HG02938 (cell line): ENCODE measurements around the gene BRIP1.

Source experiments
- ATAC-seq: cut with Tn5 transposase; IDR thresholded peaks from one replicate; pipeline ENCODE4 v1.9.1; 2021; ENCODE audit warnings: mild to moderate bottlenecking, moderate library complexity; ENCODE audit not compliant: unreplicated experiment

The BRIP1 gene

DNA sequence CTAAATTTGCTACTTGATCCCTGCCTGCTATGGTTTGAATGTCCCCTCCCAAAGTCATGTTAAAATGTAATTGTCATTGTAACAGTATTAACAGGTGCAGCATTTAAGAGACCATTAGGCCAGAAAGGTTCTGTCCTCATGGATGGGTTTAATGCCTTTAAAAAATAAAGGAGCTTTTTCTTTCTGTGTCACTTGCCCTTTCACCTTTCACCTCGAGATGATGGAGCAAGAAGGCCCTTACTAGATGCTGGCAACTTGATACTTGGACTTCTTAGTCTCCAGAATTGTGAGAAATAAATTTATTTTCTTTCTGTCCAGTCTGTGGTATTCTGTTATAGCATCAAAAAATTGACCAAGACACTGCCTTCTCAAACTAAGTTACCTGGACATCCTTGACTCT lies 98.5 kb downstream of the BRIP1 start:
- no peak for ATAC-seq

DNA sequence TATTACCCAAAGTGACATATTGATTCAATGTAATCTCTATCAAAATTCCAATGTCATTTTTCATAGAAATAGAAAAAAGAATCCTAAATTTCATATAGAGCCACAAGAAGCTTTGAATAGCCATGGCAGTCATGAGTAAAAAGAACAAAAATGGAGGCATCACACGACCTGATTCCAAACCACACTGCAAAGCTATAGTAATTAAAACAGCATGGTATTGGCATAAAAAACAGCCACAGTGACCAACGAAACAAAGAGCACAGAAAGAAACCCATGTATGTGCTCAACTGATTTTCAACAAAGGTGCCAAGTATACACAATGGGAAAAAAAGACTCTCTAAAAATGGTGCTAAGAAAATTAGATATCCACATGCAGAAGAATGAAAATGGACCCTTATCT lies 101.5 kb downstream of the BRIP1 start:
- no peak for ATAC-seq

DNA sequence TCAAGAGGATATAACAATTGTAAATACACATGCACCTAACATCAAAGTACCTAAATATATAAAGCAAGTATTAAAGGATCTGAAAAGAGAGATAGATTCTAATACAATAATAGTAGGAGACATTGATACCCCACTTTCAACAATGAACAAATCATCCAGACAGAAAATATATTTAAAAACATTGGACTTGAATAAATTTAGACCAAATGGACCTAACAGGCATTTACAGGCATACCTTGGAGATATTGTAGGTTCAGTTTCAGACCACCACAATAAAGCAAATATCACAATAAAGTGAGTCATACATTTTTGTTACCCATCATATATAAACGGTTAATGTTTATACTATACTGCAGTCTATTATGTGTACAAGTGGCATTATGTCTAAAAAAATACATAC lies 104.0 kb downstream of the BRIP1 start:
- no peak for ATAC-seq

DNA sequence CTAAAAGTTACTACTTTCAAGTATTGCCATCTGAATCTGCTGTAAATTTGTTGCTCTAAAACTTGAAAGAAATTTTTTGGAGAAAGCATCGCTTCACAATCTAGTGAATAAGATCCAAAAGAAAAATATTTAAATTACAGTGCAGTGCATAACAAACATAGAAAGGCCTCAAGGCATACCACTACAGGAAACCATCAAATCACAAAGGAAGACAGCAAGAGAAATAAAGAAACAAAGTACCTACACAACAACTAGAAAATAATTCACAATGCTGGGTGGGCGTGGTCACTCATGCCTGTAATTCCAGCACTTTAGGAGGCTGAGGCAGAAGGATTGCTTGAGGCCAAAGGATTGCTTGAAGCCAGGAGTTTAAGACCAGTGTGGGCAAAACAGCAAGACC lies 104.9 kb downstream of the BRIP1 start:
- no peak for ATAC-seq

DNA sequence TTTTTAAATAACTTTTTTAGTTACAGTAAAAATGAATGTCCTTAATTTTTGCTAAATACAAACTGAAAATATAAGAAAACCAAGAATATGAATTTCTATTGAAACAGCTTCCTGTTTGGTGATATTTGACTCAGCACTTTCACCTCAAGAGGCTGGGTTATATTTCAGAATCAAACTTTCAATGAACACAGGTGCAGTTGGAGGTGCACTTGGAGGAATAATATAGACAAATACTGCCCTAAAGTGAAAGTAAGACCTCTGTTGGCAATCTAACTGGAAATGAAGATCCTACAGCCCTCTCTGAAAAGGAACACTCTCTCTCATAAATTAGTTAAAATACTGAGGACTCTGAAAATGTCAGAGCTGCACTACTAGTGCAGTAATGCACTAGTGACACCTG lies 106.2 kb downstream of the BRIP1 start:
- ATAC-seq: peak; percentile 78

DNA sequence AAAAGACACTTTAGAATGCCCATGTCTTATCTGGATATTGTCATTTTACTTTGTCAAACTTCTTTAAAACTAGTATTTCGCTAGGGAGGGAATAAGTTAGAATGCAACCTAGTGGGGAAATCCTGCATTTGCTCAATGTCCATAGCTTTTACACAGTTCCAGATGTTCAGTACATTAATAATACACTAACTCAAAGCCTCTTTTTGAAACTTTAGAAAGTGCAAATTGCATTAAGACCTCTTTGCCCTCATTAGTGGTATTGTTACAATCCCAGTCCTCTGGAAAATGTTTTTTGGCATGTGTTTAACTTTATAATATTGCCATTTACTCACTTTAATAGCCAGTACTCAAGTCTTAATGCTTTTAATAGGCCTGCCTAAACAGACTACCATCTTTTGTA lies 106.8 kb downstream of the BRIP1 start:
- ATAC-seq: no peak

DNA sequence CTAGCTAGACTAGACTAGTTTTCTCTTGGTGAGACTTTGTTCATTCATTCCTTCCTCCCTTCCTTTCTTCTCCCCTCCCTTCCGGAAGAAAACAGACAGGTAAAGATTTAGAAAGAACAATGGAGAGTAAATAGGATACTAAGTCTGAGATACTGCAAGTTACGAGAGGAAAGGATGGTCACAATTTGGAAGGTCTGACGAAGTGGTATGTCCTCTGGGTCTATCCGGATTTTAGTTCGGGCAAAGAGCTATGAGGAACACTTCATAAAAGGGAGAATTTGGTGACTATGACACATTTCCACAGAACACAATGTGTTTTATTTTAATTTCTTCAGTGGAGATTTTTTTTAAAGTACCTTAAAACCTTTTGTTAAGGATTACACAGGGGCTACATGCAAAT lies 107.7 kb downstream of the BRIP1 start:
- ATAC-seq: no peak

DNA sequence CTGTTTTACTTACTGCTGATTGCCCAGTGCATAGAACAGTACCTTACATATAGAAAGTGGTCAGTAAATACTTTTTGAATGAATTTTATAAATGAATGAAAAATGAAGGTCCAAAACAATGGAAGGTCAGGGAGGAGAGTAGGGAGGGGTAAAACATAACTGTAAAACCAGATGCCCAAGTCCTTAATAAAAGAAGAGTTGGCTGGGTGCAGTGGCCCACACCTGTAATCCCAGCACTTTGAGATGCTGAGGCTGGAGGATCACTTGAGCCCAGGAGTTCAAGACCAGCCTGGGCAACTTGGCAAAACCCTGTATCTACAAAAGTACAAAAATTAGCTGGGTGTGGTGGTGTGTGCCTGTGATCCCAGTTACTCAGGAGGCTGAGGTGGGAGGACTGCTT lies 108.2 kb downstream of the BRIP1 start:
- ATAC-seq: no peak

DNA sequence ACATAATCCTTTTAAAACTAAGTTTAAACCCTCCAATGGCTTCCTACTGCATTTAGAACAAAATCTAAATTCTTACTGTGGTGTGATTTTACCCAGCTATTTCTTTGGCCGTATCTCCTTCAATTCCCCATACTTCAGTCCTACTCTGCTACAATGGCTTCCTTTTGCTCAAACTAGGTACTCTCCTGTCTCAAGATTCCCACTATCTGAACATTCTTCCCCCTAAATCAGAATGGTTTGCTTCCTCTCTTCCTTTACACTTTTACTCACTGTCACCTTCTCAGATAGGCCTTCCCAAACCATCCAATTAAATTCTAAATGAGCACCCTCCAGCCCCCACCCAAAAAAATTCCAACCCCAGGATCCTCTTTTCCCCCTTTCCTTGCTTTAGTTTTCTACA lies 109.2 kb downstream of the BRIP1 start:
- ATAC-seq: no peak

DNA sequence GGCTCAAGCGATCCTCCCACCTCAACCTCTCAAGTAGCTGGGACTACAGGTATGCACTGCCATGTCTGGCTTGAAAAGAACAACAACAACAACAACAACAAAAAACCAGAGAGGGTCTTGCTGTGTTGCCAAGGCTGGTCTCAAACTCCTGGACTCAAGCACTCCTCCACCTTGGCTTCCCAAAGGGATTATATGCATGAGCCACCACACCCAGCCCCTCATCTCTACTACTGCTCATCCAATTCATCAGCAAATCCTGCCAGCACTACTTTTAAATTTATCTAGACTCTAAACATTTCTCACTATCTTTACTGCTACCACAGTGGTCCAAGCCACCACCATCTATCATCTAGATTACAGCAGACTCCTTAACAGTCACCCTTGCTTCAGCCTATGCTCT lies 109.6 kb downstream of the BRIP1 start:
- ATAC-seq: no peak

DNA sequence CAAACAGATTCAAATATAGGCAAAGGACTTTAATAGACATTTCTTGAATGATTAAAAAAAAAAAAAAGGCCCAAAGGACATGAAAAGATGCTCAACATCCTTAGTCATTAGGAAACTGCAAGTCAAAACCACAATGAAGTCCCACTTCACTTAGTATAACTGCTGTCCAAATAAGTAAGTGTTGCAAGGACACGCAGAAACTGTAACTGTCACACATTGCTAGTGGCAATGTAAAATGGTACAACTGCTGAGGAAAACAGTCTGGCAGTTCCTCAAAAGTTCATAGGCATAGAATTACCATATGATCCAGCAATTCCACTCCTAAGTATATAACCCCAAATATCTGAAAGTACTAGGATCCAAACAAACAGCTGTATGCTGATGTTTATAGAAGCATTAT lies 112.7 kb downstream of the BRIP1 start:
- peak; percentile 96 for ATAC-seq

DNA sequence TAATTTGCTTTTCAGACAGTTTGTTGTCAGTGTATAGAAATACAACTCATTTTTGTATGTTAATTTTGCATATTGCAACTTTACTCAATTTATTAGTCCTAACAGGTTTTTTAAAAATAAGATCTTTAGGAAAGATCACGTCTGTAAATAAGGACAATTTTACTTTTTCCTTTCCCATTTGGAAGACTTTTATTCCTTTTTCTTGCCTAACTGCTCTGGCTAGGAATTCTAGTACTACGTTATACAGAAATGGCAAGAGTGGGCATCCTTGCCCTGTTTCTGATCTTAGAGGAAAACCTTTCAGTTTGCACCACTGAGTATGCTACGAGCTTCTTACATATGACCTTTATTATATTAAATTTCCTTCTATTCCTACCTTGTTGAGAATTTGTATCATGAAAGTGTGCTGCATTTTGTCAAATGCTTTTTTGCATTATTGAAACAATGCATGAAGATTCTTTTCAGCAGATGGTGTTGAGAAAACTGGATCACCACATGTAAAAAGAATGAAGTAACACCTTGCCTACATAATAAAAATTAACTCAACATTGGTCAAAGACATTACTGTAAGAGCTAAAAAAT lies 113.4 kb downstream of the BRIP1 start:
- ATAC-seq: no peak

DNA sequence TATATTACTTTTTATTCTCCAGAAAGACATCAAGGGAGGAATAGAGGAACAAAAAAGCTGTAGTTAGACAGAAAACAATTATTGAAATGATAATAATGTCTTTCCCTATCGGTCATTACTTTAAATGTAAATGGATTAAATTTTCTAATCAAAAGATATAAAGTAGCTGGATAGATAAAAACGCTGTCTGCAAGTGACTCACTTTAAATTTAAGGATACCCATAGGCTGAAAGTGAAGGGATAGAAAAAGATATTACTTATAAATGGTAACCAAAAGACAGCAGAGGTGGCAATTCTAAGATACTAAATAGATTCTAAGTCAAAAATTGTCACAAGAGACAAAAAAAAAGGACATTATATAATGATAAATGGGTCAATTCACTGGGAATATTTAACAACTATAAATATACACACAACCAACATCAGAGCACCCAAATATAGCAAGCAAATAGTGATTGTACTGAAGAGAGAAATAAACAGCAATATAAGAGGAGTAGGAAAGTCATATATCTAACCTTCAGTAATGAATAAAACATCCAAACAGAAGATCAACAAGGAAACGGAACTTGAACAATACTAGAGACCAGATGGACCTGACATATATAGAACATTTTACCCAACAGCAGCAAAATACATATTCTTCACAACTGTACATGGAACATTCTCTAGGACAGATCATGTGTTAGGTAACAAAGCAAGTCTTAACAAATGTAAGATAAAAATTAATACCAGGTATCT lies 116.9 kb downstream of the BRIP1 start:
- ATAC-seq: no peak

DNA sequence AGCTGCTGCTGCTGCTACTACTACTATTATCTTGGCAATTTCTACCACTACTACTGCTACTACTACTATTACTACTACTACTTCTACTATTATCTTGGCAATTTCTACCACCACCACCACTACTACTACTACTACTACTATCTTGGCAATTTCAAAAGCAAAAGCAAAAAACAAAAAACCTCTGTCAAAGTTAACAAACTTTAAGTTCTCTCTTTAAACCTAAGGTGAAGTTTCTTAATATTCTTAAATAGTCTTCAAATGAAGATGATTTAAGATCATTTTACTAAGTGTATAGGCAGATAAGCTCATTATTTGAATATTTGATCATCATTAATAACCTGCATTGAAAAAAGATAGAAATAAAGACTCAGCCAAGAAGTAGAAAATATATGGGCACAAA lies 118.5 kb downstream of the BRIP1 start:
- ATAC-seq: no peak

DNA sequence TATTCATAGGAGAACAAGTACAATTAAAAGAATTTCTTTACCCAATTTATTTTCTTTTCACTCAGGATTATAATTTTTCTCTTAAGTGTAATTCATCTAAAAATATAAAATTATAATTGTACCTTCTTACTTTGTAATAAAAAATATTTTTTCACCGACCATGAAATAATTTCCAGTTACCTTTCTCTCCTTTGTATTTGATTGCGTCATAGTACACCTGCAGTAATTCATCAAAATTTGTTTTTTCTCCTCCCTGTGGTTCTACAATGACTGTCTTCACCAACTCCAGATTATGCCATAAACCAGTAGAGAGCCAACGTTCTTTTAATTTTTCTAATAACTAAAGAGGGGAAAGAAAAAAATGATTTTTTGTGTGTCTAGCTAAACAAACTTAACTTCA lies 119.1 kb downstream of the BRIP1 start:
- no peak for ATAC-seq

DNA sequence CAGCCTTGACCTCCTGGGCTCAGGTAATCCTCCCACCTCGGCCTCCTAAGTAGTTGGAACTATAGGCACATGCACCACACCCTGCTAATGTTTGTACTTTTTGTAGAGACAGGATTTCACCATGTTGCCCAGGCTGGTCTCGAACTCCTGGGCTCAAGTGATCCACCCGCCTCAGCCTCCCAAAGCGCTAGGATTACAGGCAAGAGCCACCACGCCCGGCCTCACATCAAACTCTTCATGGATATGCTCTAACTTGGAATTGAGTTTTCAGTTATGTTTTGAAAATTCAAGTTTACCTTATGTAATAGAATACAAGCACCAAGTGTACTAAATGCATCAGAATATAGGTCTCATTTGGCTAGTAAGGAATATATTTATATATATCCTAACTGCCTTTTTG lies 119.6 kb downstream of the BRIP1 start:
- ATAC-seq: no peak

DNA sequence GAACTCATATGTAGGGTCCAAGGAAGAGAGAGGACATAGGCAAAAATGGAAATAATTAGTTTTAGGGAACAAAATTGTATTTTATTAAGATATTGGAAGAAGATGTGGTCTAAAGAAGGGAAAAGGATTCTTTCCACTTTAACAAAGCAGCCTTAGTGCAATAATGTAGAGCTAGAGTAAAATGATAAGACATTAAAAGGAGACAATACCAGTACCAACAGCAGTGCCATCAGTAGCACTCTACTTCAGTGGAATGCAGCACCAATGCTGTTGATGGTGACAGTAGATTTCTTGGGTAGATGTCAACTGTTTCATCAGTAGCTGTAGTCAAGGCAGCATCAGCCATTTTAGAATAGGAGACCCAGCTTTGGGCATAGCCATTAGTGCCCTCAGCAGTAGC lies 124.3 kb downstream of the BRIP1 start:
- no peak for ATAC-seq

DNA sequence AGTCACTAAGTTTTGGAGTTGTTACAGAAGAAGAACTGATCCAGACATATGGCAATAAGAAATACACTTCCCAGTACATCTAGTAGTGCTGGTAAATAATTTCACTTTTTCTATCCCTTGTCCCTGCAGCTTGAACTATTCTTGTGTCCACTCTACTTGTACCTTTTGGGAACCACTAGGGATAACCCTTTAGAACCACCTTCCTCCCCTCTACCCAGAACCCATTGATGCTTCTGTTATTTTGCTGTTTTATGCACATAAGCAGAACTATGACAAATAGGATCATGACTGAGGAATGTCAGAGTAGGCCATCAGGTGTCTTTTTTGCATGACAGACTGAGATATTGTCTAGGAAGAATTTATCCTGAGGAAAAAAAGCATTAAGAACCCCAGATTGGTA lies 125.1 kb downstream of the BRIP1 start:
- ATAC-seq: no peak

DNA sequence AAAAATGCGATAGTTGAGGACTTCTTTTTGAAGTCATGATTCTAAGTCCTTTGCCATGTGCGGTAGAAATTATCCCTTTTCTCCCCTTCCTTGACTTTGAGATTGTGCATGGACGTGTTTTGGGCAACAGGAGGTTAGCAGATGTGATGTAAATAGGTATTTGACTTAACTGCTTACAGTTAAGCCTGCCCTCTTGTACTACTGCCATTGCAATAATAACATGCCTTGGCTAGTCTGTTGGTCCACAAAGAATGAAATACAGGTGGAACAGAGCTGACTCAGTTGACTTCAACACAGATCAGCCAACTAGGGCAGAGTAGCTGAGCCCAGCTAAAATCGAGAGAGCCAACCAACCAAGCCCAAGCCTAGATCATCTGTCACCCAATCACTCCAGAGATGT lies 125.5 kb downstream of the BRIP1 start:
- ATAC-seq: no peak

DNA sequence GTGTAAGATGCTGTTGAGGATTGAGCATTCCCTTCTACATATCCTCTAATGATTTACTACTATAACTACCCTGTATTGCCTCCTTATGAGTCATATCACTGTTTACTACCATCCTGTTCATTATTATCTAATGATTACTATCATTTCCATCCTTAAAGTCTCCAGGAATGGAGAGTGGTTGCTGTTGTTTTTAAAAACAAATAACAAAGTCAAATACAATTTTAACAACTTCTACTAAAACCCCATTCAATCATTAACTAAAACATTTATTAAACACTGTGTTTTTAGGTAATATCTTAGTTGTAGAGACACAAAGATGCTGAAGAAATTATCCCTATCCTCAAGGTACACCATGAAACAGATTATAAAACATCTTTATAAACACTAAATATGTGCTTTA lies 126.9 kb downstream of the BRIP1 start:
- ATAC-seq: no peak

DNA sequence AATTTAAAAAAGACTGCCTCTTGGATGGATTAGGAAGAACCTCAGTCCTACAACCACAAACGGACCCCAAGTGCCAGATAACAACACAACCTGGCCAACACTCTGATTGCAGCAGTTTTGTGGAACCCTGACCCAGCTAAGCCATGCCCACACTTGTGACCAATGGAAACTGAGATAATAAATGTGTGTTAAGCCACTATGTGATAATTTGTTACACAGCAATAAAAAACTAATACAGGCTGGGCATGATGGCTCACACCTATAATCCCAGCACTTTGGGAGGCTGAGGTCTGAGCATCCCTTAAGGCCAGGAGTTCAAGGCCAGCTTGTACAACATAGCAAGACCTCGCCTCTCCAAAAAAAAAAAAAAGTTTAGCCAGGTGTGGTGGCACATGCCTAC lies 127.5 kb downstream of the BRIP1 start:
- no peak for ATAC-seq

DNA sequence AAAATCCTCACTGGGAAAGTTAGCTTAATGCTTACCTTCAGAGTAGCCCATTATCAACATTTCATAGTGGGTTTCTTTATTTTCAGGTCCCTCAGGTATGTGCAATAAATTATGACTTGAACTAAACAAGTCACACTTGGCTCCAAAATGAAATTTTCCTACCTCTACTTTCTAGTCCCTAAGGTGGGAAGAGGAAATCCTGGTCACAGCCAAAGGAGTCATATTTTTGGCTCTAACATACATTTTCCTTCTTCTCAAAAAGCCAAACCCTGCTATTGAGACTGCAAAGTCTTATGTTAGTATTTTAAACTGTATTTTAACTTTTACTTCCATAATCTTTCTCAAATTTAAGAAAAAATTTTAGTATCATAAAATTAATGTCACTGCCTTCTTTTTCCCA lies 128.9 kb downstream of the BRIP1 start:
- no peak for ATAC-seq

DNA sequence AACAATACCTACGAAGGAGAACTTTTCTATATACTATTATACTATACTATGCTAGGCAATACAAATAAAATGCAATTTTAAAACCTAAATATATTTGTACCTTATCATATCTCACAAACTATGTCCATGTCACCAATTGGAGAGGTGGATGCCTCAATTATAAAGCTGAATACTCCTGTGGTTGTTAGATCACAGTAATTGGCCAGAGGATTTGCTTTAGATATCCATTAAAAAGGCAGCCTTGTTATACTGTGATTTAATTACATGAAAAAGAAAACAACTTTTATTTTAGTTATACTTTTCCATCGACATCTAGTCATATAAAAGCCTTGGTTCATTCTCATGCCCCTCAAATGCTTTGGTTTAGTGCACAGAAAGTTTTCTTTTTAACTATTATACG lies 129.3 kb downstream of the BRIP1 start:
- no peak for ATAC-seq
